HG02588 (cell line): ENCODE data around the gene CCDC167.

ENCODE experiments used
- ATAC-seq: cut with Tn5 transposase; IDR thresholded peaks from one replicate; pipeline ENCODE4 v1.9.1; 2021; ENCODE audit warnings: mild to moderate bottlenecking, moderate library complexity; ENCODE audit not compliant: unreplicated experiment

CCDC167 gene

DNA sequence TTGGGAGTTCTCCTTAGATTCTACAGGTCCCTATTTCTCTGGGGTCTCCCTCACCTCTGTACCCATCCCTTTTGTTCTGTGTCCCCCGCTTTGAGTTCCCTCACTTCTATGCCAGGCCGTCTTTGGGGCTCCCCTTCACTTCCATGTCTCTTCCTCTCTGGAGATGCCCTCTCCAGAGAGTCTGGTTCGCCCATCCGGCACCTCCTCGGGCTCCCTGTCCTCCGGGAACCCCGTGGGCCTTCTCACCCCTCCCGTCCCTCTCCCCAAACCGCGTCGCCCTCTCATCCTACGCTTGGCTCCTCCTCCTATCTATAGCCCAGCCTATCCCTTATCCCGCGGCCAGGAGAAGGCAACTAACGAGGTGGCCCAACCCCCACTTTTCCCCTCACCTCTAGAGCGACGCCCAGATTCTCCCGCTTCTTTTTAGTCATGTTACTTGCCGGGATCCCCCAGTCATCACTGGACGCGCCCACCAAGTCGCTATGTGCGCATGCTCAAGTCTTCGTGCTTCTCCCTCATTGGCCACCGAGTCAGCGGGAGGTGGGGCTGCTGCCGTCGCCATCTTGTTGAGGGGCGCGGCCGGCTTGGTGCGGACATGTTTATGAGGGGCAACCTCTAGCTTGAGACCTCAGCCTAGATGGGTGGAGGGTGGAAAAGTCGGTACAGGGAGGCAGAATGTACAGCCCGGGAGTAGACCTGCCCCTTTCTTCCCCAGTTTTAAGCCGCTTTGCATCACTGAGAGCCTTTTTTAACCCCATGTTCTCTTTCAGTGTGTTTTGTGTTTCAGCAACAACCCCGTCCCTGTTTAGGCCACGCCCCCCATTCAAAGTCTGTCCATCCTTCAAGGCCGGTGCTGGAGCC is at the start of gene CCDC167:
Gene CCDC167 (minus strand): TSS at position 461 of the 861 bp plus-strand sequence. CDS start 30 bp downstream, at position 431.
- ATAC-seq, result peak; percentile 88

DNA sequence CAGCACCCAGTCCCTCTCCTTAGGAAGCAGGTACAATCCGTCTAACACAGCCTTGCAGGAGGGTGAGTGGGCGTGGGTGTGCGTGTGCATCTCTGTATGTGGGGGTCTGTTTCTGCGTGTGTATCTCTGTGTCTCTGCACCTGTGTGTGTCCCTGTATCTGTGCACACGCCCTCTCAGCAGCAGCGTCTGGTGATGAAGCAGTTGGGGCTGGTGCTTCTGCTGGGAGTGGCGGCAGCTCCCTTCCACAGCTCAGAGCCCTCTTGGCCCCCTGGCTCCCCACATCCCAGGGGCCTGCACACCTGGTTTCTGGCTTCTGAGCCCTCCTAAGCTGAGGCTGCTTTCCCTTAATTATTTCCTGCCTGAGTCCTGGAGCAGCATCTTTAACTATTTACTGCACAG is 49.5 kb upstream of the CCDC167 start:
- ATAC-seq, result no peak

DNA sequence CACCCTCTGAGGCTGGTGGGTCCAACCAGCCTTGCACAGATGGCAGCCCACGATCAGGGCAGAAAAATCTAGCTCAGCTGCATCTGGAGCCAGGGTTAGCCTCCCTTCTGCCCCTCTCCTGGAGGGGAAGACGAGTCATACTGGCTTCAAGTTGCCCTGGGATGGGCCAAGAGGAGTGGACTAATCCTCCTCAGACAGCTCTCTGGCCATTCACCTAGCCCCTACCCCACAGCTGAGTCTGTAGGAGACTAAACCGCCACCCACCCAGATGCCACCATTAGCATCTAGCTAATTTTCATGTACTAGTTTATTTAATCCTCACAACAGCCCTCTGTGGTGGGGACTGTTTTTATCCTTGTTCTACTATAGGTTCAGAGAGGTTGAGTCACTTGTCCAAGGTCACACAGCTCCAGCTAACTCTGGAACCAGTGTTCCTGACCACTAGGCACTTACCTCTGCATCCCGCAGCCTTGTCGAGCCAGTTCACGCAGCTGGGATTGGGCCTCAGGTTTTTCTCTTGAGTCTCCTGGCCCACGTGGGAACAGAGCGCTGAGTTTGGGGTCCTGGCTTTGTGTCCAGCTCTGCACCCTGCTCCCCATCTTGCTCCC is 48.5 kb upstream of the CCDC167 start:
- no peak for ATAC-seq

DNA sequence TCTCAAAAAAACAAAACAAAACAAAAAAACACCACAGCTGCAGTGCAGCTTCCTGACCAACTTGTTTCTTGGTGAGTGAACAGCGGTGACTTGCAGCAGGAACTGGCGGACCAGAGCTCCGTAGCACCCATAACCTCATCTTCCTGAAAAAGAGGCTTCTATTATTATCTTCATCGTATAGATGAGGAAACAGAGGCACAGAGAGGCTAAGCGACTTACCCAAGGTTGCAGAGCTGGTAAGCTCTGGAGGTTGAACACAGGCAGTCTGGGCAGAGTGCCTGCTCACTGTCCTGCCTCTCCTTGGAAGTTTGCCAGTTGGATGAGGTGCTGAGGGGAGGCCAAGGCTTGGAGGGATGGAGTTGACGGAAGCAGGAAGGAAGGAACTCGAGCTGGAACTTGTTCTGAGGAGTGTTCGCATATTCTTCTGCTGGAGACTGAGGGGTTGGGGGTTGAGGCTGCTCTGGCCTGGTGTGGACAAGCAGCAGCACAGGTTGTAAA is 47.9 kb upstream of the CCDC167 start:
- no peak for ATAC-seq

DNA sequence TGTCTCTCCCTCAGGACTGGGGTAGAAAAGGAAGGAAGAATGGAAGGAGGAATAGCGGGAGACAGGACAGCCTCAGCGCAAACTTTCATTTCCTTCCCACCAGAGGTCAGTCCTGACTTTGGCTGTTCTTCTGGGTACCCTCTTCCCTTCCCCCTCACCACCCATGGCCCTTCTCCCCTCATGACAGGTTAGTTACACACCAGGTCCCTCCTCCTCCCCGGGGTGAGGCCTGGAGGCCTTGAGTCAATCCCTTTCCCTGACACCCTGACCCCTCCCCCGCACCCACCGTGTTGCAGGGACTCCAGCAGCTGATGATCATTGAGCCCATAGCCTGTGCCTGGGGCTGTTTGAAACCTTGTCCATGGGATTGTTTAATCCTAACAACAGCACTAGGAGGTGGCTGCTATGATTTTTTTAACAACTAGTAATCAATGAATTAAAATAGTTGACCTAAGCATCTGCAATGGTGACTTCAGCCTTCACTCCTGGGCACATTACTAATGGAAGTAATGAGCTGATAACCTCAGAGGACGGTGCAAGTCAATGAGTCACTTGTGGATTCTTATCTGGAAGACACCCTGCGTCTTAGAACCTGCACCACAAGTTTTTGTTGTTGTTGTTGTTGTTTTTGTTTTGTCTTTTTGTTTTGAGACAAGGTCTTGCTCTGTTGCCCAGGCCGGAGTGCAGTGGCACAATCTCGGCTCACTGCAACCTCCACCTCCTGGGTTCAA is 46.6 kb upstream of the CCDC167 start:
- ATAC-seq, result no peak

DNA sequence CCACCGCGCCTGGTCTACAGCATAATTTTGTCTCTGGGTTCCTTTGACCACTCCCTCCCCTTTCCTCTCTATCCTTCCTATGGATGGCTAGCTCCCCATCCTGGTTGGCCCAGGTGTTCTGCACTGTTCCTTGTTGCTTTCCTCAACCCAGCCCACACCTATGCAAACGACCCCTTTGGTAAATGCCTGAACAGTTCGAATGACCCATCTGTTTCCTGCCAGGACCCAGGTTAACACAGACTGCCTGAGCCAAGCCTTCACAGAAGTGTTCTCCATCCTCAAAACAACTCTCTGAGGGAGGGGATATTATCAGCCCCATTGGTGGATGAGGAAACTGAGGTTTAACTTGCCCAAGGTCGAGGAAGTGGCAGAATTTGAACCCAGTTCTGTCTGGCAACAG is 44.8 kb upstream of the CCDC167 start:
- ATAC-seq, result no peak

DNA sequence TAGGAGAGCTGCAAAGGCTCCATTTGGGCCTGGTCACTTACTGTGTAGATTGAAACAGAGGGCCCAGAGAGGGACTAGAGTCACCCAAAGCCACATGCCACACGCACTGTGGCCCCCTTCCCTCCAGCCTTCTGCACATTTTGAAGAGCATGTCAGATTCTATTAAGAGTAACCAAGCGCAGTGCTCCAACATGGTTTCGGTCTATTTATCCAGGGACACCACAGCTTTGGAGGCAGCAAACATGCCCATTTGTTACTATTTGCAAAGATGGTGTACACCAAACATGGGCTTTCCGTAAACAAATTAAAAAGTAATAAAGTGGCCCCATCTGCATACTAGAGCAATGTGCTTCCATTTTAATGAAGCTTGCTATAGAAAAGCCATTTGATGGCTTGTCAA is 43.7 kb upstream of the CCDC167 start:
- no peak for ATAC-seq

DNA sequence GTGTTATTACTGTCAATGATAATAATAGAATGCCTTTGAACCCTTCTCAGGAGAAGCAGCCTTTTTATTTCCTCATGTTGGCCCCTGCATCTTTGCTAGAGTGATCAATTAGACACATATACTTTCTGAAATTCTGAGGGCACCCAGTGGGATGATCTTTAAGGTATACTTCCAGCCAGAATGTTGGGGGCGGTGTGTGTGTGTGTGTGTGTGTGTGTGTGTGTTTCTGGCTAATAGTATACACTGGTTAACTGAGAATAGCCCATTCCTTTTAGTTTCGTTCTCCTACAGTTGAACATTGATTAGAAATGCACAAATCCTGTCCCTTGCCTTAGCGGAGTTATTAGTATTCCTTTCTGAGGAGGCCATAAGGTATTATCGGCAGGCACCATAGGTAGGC is 41.7 kb upstream of the CCDC167 start:
- ATAC-seq, result no peak

DNA sequence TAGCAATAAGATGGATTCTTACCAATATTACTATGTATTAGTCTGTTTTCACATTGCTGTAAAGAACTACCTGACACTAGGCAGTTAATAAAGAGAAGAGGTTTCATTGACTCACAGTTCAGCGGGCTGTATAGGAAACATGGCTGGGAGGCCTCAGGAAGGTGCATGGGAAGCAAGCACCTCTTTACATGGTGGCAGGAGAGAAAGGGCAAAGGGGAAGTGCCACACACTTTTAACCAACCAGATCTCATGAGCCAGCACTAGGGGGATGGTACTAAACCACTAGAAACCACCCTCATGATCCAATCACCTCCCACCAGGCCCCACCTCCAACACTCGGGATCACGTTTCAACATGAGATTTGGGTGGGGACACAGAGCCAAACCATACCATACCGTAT is 40.7 kb upstream of the CCDC167 start:
- no peak for ATAC-seq

DNA sequence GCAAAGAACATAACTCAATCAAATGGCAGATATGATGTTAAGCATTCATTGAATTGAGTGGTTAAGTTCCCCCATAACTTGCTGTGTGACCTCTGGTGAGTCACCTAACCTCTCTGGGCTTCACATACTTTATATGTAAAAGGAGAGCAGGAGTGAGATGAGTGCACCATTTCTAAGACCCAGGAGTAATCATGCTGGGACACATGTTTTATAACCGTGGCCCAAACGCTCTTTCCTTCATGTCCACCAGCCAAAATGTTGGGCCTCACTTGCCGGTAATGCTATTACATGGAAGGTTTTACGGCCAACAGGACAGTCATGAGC is 40.3 kb upstream of the CCDC167 start:
- no peak for ATAC-seq

DNA sequence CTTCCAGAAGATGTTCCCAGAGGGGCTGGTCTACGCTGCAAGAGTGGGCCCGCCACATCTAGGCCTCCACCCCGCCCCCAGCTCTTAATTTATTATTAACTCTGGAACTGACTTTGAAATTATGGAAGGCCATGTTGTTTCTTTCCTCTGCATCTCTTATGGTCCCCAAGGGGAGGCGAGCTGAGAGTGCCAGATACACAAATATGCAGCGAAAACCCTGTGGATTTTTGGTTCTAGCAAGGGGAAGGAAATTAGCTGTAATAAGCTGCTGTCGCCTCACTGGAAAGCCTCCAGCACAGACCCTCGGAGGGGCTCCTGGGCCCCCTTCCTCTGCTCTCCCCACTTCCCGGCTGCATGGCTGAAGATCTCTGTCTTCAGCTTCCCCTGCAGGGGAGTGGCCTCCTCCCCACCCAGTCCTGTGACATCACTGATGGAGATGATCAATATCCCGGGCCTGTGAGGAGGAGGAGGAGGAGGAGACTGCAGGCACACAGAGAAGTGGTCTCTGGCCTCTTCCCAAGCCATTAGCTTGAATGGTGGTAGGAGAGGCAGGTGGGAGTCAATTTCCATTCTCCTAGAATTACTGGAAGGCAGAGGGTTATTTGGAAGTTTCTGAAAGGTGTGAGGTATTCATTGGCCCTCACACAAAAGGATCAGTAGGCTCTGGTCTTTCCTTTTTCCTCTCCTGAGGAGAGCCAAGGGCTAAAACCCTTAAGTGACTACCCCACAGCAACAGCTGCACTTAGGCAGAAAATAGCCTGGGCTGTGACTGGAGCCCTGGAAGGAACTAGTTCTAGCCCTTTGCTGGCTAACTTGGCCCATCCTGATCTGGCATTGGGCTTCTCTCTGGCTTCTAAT is 39.7 kb upstream of the CCDC167 start:
- ATAC-seq, result no peak

DNA sequence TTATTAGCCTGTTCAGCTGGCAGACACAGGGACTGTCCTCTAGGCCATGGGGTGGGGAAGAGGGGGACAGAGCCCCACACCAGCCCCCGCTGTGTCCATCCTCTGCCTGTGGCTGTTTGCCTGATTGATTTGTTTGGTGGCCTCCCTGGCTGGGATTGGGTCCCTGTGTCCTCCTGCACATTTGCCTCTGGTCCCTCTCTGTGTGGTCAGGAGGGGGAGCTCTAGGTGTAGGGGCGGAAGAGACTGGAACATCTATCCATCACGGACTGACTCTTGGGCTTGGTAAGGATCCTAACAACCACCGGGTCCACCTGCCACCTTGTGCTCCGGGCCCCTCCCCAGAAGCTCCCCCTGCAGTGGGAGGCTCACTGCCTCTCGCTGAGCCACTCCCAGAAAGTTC is 38.4 kb upstream of the CCDC167 start:
- ATAC-seq, result no peak

DNA sequence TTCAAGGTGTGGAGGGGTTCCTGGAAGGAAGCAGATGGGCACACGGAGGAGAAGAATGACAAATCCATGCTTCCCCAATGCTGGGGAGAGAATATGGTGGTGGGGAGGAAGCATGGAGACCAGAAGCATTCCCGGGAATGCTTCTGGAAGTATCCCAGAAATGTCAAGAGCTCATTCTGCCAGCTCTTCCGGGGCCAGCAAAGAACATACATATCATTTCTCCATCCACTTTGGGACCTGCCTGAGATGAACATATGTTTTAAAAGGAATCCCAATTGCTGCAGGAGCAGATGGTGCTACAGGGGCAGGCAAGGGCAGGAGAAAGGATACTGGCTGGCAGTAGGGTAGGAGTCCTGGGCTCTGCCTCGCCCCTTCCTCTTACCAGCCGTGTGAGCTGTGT is 37.9 kb upstream of the CCDC167 start:
- no peak for ATAC-seq

DNA sequence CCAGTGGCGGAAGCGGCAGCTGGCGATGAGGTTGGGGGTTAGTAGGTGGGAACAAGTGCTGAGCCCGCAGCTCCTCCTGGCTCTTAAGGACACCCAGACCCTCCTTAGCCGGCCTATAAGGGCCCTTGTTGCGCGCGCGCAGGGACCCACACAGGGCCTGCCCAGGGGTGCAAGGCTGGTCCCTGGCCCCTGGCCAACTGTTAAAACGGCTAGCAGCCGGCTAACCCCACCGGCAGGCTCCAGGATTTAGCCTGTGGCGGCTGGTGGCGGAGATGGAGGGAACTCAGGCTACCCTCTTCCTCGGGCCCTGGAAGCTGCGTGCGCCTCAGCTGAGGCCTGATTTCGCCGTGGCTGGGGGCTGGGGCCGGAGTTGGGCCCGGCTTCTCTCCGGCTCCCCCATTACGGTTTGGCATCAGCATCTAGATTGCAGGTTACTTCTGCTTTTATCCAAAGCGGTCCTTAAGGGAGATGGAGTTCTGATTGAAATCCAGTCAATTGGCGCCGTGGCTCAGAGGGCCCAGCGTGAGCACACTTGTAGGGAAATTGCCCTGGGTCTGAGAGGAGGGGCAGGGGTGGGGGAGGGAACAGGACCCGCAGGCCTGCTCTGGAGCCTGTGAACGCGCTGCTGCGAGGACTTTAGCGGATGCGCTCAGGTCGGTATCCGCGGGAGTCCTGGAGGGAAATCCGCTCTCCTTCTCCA is 36.9 kb upstream of the CCDC167 start:
- no peak for ATAC-seq

DNA sequence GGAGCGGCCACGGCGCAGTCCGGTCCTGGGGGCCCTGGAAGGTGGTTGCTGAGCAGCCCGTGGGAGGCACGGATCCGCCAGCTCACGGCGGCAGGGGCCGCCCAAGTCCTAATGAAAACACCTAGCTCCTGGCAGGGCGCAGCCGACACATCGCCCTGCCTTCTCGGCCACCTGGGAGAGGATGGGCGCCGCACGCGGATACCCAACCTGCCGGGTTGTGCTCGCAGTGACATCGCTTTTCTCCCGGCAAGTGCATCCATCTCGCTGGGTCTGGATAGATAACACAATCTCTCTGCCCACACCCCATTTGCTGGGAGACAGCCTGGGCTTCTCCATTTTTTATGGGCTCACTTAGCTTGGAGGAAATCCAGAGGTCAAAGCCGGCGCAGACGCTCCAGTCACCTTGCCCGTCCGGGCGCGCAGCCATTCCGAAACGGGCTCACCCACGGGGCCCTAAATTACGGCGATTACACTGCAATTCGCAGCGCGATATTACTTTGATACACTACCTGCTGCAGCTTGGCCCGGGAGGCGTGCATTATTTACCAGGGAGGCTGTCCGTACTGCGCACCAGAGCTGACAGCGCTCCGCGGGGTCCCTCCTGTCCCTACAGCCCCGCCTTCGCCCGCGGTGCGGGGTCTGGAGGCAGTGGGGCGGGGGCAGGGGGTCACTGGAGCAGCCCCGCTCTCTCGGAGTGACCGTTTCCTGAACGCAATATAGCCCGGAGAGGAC is 36.2 kb upstream of the CCDC167 start:
- no peak for ATAC-seq

DNA sequence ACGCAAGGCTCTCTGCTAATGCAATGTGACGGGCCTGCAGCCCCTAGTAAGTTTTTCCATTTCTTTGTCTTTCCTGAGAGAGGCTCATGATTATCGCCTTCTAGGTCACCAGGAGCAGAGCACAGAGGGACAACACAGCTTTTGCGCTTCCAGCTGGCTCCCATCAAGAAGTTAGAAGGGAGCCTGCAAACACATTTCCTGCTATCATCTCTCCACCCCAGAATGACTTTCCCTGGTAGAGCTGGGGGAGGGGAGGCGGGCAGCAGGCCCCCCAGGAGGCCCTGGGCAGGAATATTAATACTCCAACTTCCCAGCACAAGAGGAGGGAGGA is 35.7 kb upstream of the CCDC167 start:
- no peak for ATAC-seq

DNA sequence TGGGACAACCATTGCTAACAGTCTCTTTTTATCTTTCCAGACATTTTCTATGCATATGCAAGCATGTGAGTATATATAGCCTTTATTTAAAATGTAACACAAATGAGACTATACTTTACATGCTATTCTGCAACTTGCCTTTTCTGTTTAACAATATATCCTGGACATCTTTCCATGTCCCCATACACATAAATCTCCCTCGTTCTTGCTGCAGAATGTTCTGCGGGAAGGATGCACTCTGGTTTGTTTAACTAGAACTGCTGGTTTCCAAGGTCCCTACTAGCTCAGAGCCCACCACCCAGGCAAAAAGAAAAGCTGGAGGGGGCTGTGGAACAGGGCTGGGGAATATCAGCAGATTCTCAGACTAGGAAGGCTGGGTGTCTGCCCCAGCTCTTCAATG is 35.2 kb upstream of the CCDC167 start:
- ATAC-seq, result no peak

DNA sequence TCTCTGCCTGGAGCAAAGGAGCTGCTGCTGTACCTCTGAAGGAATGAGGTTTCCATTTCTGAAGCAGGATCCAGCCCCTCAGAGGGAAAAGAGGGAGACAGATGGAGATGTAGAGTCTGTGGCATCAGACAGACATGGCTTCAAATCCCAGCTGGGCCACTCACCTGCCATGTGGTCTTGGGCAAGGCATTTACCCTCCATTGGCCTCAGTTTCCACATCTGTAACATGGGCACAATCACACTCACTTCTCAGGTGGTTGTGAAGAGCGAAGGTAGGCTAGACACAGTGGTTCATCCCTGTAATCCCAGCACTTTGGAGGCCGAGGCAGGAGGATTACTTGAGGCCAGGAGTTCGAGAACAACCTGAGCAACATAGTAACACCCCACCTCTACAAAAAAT is 32.4 kb upstream of the CCDC167 start:
- no peak for ATAC-seq

DNA sequence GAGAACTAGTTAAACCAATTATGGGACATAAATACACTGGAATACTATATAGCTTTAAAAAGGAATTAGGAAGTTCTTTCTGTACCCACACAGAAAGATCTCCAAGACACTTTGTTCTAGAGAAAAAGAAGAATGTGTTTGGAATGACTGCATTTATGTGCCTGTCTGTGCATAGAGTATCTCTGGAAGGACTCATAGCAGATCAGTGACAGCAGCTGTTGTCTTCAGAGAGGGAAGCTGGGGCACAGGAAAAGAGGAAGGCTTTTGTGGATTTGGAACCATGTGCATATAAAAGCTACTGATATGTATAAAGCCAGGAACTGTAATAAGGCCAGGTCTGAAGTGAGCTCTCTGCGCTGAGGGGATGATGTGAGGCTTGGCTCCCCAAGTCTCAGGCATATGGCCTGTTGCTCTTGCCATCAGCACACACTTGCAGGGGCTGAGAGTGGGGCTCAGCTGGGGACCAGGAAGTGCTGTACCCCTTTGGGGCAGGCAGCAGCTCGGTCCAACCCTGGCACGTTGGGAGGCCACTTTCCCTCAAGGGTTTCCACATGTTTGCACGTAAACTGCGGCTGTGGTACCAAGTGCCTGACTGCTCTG is 31.8 kb upstream of the CCDC167 start:
- no peak for ATAC-seq
